Limb (tissue), 2 donors: ENCODE data around the gene MYEOV.

Source experiments
- DNase-seq, 2 donors: peaks; one replicate each; pipeline ENCODE4 v3.0.0-alpha.2; 2016; ENCODE audit errors: extremely low spot score in 2 of 2

MYEOV gene

GRCh38 chr11:69286374-69287371 is 7.3 kb upstream of the MYEOV start:
- DNase-seq = peak in 1 of 2 donors; percentile 33

GRCh38 chr11:69287968-69288882 is 5.7 kb upstream of the MYEOV start:
- no peak for DNase-seq

GRCh38 chr11:69288883-69289242 is 5.1 kb upstream of the MYEOV start:
- DNase-seq = no peak

GRCh38 chr11:69290806-69291205 is 3.1 kb upstream of the MYEOV start:
- DNase-seq = no peak

GRCh38 chr11:69291459-69292110 is 2.4 kb upstream of the MYEOV start:
- no peak for DNase-seq

- peak in 1 of 2 donors; percentile 44 for DNase-seq
These were observed 1.7 kb upstream of the MYEOV start for GRCh38 chr11:69292221-69292648.

GRCh38 chr11:69293087-69293486 is 868 bp upstream of the MYEOV start:
- no peak for DNase-seq

- no peak for DNase-seq
These were observed 670 bp downstream of the MYEOV start for GRCh38 chr11:69294571-69295078.

GRCh38 chr11:69295079-69295994 is 1.4 kb downstream of the MYEOV start:
- DNase-seq = no peak

- DNase-seq = no peak
These were observed 2.3 kb downstream of the MYEOV start for GRCh38 chr11:69295995-69296889.

- DNase-seq = peak; percentile 90 to 91
These were observed 3.2 kb downstream of the MYEOV start for GRCh38 chr11:69296890-69297786.

GRCh38 chr11:69297787-69298266 is 3.9 kb downstream of the MYEOV start:
- DNase-seq = peak in 1 of 2 donors; percentile 62

- DNase-seq = no peak
These were observed 4.5 kb downstream of the MYEOV start for GRCh38 chr11:69298267-69299022.

GRCh38 chr11:69299023-69299461 is 5.1 kb downstream of the MYEOV start:
- no peak for DNase-seq

- DNase-seq = no peak
These were observed 5.6 kb downstream of the MYEOV start for GRCh38 chr11:69299572-69299971.

GRCh38 chr11:69300120-69301060 is 6.4 kb downstream of the MYEOV start:
- DNase-seq = no peak
